ENCODE measurements around the gene ZNG1A.

- TF ChIP-seq EZH2 (IDR thresholded peaks at IDR 0.05; ENCODE audit: low read depth, unreplicated experiment): no peak
- no peak for TF ChIP-seq CTCF (conservative IDR thresholded peaks at IDR 0.05; ENCODE audit: low read depth in 2 of 2)
- no peak for TF ChIP-seq JUNB (IDR thresholded peaks at IDR 0.05; ENCODE audit: unreplicated experiment)
- no peak for TF ChIP-seq EZH2phosphoT487 (IDR thresholded peaks at IDR 0.05; ENCODE audit: unreplicated experiment)
- TF ChIP-seq, protein P1, sequence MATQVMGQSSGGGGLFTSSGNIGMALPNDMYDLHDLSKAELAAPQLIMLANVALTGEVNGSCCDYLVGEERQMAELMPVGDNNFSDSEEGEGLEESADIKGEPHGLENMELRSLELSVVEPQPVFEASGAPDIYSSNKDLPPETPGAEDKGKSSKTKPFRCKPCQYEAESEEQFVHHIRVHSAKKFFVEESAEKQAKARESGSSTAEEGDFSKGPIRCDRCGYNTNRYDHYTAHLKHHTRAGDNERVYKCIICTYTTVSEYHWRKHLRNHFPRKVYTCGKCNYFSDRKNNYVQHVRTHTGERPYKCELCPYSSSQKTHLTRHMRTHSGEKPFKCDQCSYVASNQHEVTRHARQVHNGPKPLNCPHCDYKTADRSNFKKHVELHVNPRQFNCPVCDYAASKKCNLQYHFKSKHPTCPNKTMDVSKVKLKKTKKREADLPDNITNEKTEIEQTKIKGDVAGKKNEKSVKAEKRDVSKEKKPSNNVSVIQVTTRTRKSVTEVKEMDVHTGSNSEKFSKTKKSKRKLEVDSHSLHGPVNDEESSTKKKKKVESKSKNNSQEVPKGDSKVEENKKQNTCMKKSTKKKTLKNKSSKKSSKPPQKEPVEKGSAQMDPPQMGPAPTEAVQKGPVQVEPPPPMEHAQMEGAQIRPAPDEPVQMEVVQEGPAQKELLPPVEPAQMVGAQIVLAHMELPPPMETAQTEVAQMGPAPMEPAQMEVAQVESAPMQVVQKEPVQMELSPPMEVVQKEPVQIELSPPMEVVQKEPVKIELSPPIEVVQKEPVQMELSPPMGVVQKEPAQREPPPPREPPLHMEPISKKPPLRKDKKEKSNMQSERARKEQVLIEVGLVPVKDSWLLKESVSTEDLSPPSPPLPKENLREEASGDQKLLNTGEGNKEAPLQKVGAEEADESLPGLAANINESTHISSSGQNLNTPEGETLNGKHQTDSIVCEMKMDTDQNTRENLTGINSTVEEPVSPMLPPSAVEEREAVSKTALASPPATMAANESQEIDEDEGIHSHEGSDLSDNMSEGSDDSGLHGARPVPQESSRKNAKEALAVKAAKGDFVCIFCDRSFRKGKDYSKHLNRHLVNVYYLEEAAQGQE (IDR thresholded peaks at IDR 0.05; ENCODE audit: unreplicated experiment): no peak
- no peak for TF ChIP-seq POLR2AphosphoS5 (IDR thresholded peaks at IDR 0.05; ENCODE audit: low read depth)
- TF ChIP-seq CREB1 (CRISPR knock-in tag; IDR thresholded peaks at IDR 0.05; ENCODE audit: low read depth): no peak
- TF ChIP-seq, protein P2, sequence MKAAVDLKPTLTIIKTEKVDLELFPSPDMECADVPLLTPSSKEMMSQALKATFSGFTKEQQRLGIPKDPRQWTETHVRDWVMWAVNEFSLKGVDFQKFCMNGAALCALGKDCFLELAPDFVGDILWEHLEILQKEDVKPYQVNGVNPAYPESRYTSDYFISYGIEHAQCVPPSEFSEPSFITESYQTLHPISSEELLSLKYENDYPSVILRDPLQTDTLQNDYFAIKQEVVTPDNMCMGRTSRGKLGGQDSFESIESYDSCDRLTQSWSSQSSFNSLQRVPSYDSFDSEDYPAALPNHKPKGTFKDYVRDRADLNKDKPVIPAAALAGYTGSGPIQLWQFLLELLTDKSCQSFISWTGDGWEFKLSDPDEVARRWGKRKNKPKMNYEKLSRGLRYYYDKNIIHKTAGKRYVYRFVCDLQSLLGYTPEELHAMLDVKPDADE (IDR thresholded peaks at IDR 0.05): no peak
- no peak for TF ChIP-seq ZNF114 (CRISPR knock-in tag; IDR thresholded peaks at IDR 0.05)
- TF ChIP-seq ZNF331 (CRISPR knock-in tag; IDR thresholded peaks at IDR 0.05; ENCODE audit: low read depth): no peak
- no peak for TF ChIP-seq ZNF462 (CRISPR knock-in tag; IDR thresholded peaks at IDR 0.05)
- no peak for TF ChIP-seq STAT1 (IDR thresholded peaks at IDR 0.05; ENCODE audit: unreplicated experiment)
Measured at GRCh38 chr9:211036-211435, 32.2 kb upstream of the ZNG1A start.
